Breast epithelium (tissue), 4 donors: Measurements from ENCODE around the gene APLF. TPM values are rescaled to one million over a fixed set of nuclear protein-coding genes. Genes with fewer than 3 reads are reported as not detected.

Experiments used
- DNase-seq, 2 donors: peaks; one replicate each; pipeline ENCODE4 v3.0.0-alpha.2; 2019; ENCODE audit warnings: low spot score in 2 of 2
- H3K27ac ChIP-seq, 2 donors: fragments of 200-600 bp; sonication (generic) in 1 of 2; one replicate each; pipeline ENCODE4 v1.5.1; 2016 to 2019; ENCODE audit warnings: mild to moderate bottlenecking in 1 of 2
- H3K27me3 ChIP-seq, 2 donors: fragments of 200-600 bp; sonication (generic) in 1 of 2; one replicate each; pipeline versions ENCODE4 v1.5.1 to v1.6.0; 2017 to 2019; ENCODE audit warnings: control low read depth in 1 of 2, mild to moderate bottlenecking in 1 of 2
- H3K36me3 ChIP-seq: fragments of 200-600 bp; one replicate; pipeline ENCODE4 v1.5.1; 2019
- H3K4me1 ChIP-seq, 2 donors: fragments of 200-600 bp; sonication (generic); one replicate each; pipeline ENCODE4 v1.5.1; 2016 to 2019; ENCODE audit warnings: control low read depth in 1 of 2
- H3K4me3 ChIP-seq, 3 donors: fragments of 200-600 bp; sonication (generic); 1 replicate in 2 of 3; 2 replicates in 1 of 3; pipeline ENCODE4 v1.5.1; 2016 to 2019; ENCODE audit warnings: mild to moderate bottlenecking in 3 of 3, moderate library complexity in 2 of 3
- H3K9me3 ChIP-seq, 2 donors: fragments of 200-600 bp; sonication (generic) in 1 of 2; one replicate each; pipeline ENCODE4 v1.5.1; 2016 to 2019; ENCODE audit warnings: control low read depth in 1 of 2
- CTCF ChIP-seq, 3 donors: fragments of 450-650 bp; IDR thresholded peaks; one replicate each; pipeline ENCODE4 v1.5.1; 2016 to 2017; ENCODE audit warnings: antibody characterized with exemption in 3 of 3, mild to moderate bottlenecking in 3 of 3, moderate library complexity in 3 of 3
- POLR2A ChIP-seq: fragments of 450-650 bp; IDR thresholded peaks from one replicate; pipeline ENCODE4 v1.6.1; 2016; ENCODE audit warnings: antibody characterized with exemption, mild to moderate bottlenecking, moderate library complexity
- POLR2AphosphoS5 ChIP-seq, 3 donors: sonication (generic); formaldehyde crosslinking; IDR thresholded peaks; one replicate each; pipeline ENCODE4 v1.6.1; 2017; ENCODE audit warnings: antibody characterized with exemption in 3 of 3
- intact Hi-C: fragments of 100-400 bp; cut with DNase I; formaldehyde crosslinking; loops from one replicate; pipeline ENCODE4 v1.15.1; 2023; ENCODE audit warnings: low total_unique reads
- total RNA-seq, 3 donors: library from RNA; depleted of rRNA; stranded (reverse); fragments of >200 nt; gene quantifications; one replicate each; pipeline ENCODE4 v1.1.0, GENCODE V29; 2016

APLF gene
- total RNA-seq, 3 donors from 2014 or later = 8.5 to 14.5 (median 13.4) TPM

GRCh38 chr2:68627615-68628014, 160.2 kb downstream of the APLF start:
- no peak overlapping the region for H3K27ac ChIP-seq
- no peak overlapping the region for H3K4me3 ChIP-seq
- H3K9me3 ChIP-seq = no peaks in the 10 kb centered on the region
- no peak for DNase-seq
- no peak for TF ChIP-seq POLR2A
- no peak for TF ChIP-seq POLR2AphosphoS5 (IDR thresholded peaks at IDR 0.05)
- TF ChIP-seq CTCF (IDR thresholded peaks at IDR 0.05) = no peak
- H3K4me1 ChIP-seq = no peaks in the 10 kb centered on the region
- no peaks in the 10 kb centered on the region for H3K27me3 ChIP-seq
- intact Hi-C loops = no loop called here
- H3K36me3 ChIP-seq = no peaks in the 10 kb centered on the region

Other genes with a start within 250 kb of the APLF start
- gene PPP3R1, start 215.1 kb upstream of the APLF start, total RNA-seq = 10 to 100 TPM; 32.8 to 54.4 (median 34.1) TPM
- 10 to 100 TPM; 14.9 to 63.5 (median 35.7) TPM for gene CNRIP1, start 147.6 kb upstream of the APLF start, total RNA-seq
- 10 to 100 TPM in 2 of 3 donors, 1 to 10 TPM in 1; 3.6 to 20.5 (median 11.7) TPM for gene PLEK, start 102.3 kb upstream of the APLF start, total RNA-seq
- 1 to 10 TPM in 2 of 3 donors, under 1 TPM in 1; 0.98 to 1.6 (median 1.1) TPM for gene FBXO48, start 291 bp upstream of the APLF start, total RNA-seq
- under 1 TPM in 2 of 3 donors, not detected in 1; 0.66 to 0.80 TPM for gene PROKR1, start 176.0 kb downstream of the APLF start, total RNA-seq